VCaP (cell line): ENCODE data around the gene CACNA2D1.
A peak's percentile ranks its signal among the peaks of the same experiment; 100 is the strongest.
"Not testable (repeated sequence)": the region's sequence is repeated elsewhere in the genome, so short reads cannot be mapped to it uniquely, and the experiment has no call there.

Experiments
- H3K27ac ChIP-seq: fragments of 450-650 bp; 2 replicates; pipeline ENCODE4 v1.5.1; 2017
- CTCF ChIP-seq: fragments of 450-650 bp; conservative IDR thresholded peaks from 2 replicates; pipeline ENCODE4 v1.5.1; 2017; ENCODE audit warnings: mild to moderate bottlenecking, moderate library complexity

Gene CACNA2D1

GRCh38 chr7:82433507-82433906 is 10.1 kb downstream of the CACNA2D1 start:
- no peak overlapping the region for H3K27ac ChIP-seq
- TF ChIP-seq CTCF: no peak

GRCh38 chr7:82432743-82433142 is 10.8 kb downstream of the CACNA2D1 start:
- H3K27ac ChIP-seq: not testable (repeated sequence)

GRCh38 chr7:82430500-82431465 is 12.8 kb downstream of the CACNA2D1 start:
- TF ChIP-seq CTCF: no peak
- H3K27ac ChIP-seq: no peak overlapping the region

- TF ChIP-seq CTCF: no peak
- no peak overlapping the region for H3K27ac ChIP-seq
Measured at GRCh38 chr7:82429408-82429807, 14.2 kb downstream of the CACNA2D1 start.

GRCh38 chr7:82428186-82428961 is 15.2 kb downstream of the CACNA2D1 start:
- TF ChIP-seq CTCF: no peak
- H3K27ac ChIP-seq: no peak overlapping the region

GRCh38 chr7:82423446-82423845 is 20.1 kb downstream of the CACNA2D1 start:
- no peak overlapping the region for H3K27ac ChIP-seq
- no peak for TF ChIP-seq CTCF

GRCh38 chr7:82419200-82419599 is 24.4 kb downstream of the CACNA2D1 start:
- peak overlapping the region; percentile 31; the same call in 1 of the 2 replicates for H3K27ac ChIP-seq
- no peak for TF ChIP-seq CTCF
